ENCODE measurements around the gene STK26. TPM values are rescaled to one million over a fixed set of nuclear protein-coding genes. Genes with fewer than 3 reads are reported as not detected.

The STK26 gene
- total and polyA plus RNA-seq, 2 of the 4 experiments (the other 2 are of a cell fraction) = 0.17 to 0.18 TPM

DNA sequence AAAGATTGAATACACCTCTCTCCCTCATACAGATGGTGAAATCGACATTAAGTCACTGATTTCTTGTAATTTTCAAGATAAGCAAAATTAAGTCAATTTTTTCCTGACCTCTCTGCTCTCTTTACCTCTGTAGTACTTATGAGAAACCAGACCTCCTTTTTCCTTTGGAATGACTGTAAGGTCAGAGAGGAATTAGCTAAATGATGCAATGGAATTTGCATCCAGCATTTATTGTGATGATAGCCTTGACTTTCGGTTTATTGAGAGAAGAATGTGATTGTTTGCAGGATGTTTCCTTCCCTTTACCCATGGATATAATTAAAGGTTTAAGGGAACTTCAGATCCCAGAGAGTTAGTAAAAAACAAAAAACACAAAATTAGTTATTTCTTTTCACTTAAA is 22.4 kb downstream of the STK26 start:
- CTCF ChIA-PET = no interaction called here
- no peak overlapping the region for H3K9ac ChIP-seq (ENCODE audit: low read depth, low read length)
- dilution Hi-C loops (cut with HindIII; ENCODE audit: low sequenced_read_pairs, unreplicated experiment) = no loop called here

More for the DNA sequence above, 22.4 kb downstream of the STK26 start:
- Histone ChIP-seq H3K56ac (ENCODE audit: extremely low read depth, insufficient read depth, low read length) (no peak overlapping the region), H3K27me3 (ENCODE audit: control insufficient read depth, insufficient read depth, low read length) (peaks cover 1% of the 10 kb centered on the region; the same call in 1 of the 2 replicates), H3K4ac (ENCODE audit: low read depth, low read length) (no peak overlapping the region), H3K14ac (replicated peaks; ENCODE audit: low read depth, low read length) (no peak overlapping the region), H3K18ac (ENCODE audit: low read depth, low read length) (no peak overlapping the region), H2BK15ac (ENCODE audit: low read depth, low read length) (no peak overlapping the region), H4K20me1 (ENCODE audit: insufficient read depth, low read length) (no peaks in the 10 kb centered on the region), H2AFZ (replicated peaks; ENCODE audit: low read length, poor library complexity) (no peak overlapping the region), H3K4me2 (ENCODE audit: low read depth, low read length) (no peak overlapping the region), H3K36me3 (ENCODE audit: control insufficient read depth, insufficient read depth, low read length) (no peaks in the 10 kb centered on the region), H4K91ac (ENCODE audit: insufficient read depth, low read depth, low read length) (no peak overlapping the region), H2AK9ac (replicated peaks; ENCODE audit: low read depth, low read length, poor library complexity) (no peak overlapping the region), H3K4me1 (ENCODE audit: control insufficient read depth, insufficient read depth, low read length) (no peaks in the 10 kb centered on the region), H3K27ac (ENCODE audit: insufficient read depth, low read length) (no peak overlapping the region), H3K79me1 (ENCODE audit: low read depth in 1 of 2, low read length in 2 of 2) (no peaks in the 10 kb centered on the region), H3K9me1 (ENCODE audit: insufficient read depth, low read length) (no peaks in the 10 kb centered on the region), H3K9me3 (ENCODE audit: control insufficient read depth, insufficient read depth, low read length) (no peaks in the 10 kb centered on the region), H2BK20ac (ENCODE audit: low read depth, low read length) (no peak overlapping the region), H2BK5ac (ENCODE audit: low read depth, low read length, poor library complexity, severe bottlenecking) (no peak overlapping the region), H4K5ac (ENCODE audit: low read depth, low read length) (no peak overlapping the region), H3K4me3 (ENCODE audit: insufficient read depth, low read depth, low read length) (no peak overlapping the region), H2BK120ac (ENCODE audit: low read depth, low read length) (no peak overlapping the region), H2AK5ac (ENCODE audit: low read depth, low read length) (no peak overlapping the region), H4K8ac (ENCODE audit: low read depth in 2 of 2, low read length in 2 of 2) (no peak overlapping the region), H3K23ac (ENCODE audit: low read depth, low read length) (no peak overlapping the region)
- in situ Hi-C loops (cut with MboI; ENCODE audit: low sequenced_read_pairs) = no loop called here
- BruUV-seq (replicated peaks) = no TSS peak
- no peak for DNase-seq
- intact Hi-C loops (cut with micrococcal nuclease) = no loop called here
- ATAC-seq (ENCODE audit: low read depth) = no peak
- POLR2A ChIA-PET (ENCODE audit: unreplicated experiment) = no interaction called here
- WGBS, 2 experiments (ENCODE audit: extremely low coverage in 2 of 2, insufficient read length in 1 of 2) = no CpG with 5 or more reads among the region's 2 CpGs
- TF ChIP-seq POLR2A (IDR thresholded peaks at IDR 0.05; ENCODE audit: low read depth, low read length) (no peak), ELK1 (IDR thresholded peaks at IDR 0.05; ENCODE audit: borderline replicate concordance, low read depth, low read length) (no peak), FOS (IDR thresholded peaks at IDR 0.05; ENCODE audit: low read depth, low read length) (no peak), CTCF (conservative IDR thresholded peaks at IDR 0.05; ENCODE audit: low read depth, low read length) (no peak), RCOR1 (IDR thresholded peaks at IDR 0.05; ENCODE audit: insufficient replicate concordance, low read length) (no peak), MAZ (IDR thresholded peaks at IDR 0.05; ENCODE audit: borderline replicate concordance, low read depth, low read length) (no peak), MAFK (IDR thresholded peaks at IDR 0.05; ENCODE audit: low read depth, low read length) (no peak), RAD21 (IDR thresholded peaks at IDR 0.05; ENCODE audit: low read length) (no peak), USF2 (IDR thresholded peaks at IDR 0.05; ENCODE audit: low read depth, low read length) (no peak), NFE2L2 (IDR thresholded peaks at IDR 0.05; ENCODE audit: low read depth, low read length) (no peak), CEBPB (IDR thresholded peaks at IDR 0.05; ENCODE audit: low read depth, low read length) (no peak), MXI1 (IDR thresholded peaks at IDR 0.05; ENCODE audit: borderline replicate concordance, low read depth, low read length) (no peak), BHLHE40 (IDR thresholded peaks at IDR 0.05; ENCODE audit: low read depth, low read length) (no peak), CHD1 (IDR thresholded peaks at IDR 0.05; ENCODE audit: low read depth, low read length) (no peak), RFX5 (IDR thresholded peaks at IDR 0.05; ENCODE audit: low read depth, low read length) (no peak), SMC3 (IDR thresholded peaks at IDR 0.05; ENCODE audit: low read depth, low read length) (no peak)
